ENCODE measurements around the gene CAV3.

DNA sequence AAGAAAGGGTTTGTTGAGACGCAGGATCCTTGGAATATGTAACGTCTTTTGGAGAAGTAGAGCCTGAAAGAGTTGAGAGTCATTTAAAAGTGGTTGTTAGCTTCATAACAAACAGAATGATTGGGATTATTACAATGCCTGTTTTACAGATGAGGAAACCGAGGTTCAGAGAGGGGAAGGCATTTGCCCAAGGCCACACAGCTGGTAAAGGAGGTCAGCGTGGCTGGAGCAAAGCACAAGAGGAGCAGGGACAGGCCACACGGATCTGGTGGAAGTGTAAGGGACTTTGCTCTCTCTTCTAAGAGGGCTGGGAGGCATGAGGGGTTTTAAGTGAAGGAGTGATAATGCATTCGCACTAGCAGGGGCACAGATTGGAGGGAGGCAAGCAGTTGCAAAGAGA is 42.0 kb downstream of the CAV3 start:
- no peak for TF ChIP-seq POLR2A (IDR thresholded peaks at IDR 0.05)
- TF ChIP-seq, protein P1, sequence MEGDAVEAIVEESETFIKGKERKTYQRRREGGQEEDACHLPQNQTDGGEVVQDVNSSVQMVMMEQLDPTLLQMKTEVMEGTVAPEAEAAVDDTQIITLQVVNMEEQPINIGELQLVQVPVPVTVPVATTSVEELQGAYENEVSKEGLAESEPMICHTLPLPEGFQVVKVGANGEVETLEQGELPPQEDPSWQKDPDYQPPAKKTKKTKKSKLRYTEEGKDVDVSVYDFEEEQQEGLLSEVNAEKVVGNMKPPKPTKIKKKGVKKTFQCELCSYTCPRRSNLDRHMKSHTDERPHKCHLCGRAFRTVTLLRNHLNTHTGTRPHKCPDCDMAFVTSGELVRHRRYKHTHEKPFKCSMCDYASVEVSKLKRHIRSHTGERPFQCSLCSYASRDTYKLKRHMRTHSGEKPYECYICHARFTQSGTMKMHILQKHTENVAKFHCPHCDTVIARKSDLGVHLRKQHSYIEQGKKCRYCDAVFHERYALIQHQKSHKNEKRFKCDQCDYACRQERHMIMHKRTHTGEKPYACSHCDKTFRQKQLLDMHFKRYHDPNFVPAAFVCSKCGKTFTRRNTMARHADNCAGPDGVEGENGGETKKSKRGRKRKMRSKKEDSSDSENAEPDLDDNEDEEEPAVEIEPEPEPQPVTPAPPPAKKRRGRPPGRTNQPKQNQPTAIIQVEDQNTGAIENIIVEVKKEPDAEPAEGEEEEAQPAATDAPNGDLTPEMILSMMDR (IDR thresholded peaks at IDR 0.05), result no peak

All from stomach (tissue), 4 donors.